ENCODE results near the gene ALDH3B1.

Gene ALDH3B1

GRCh38 chr11:68047437-68048290 is 37.5 kb downstream of the ALDH3B1 start:
- no peak for DNase-seq

GRCh38 chr11:68048681-68049508 is 38.8 kb downstream of the ALDH3B1 start:
- DNase-seq: no peak

- no peak for DNase-seq
Measured at GRCh38 chr11:68049509-68050370, 39.6 kb downstream of the ALDH3B1 start.

DNA sequence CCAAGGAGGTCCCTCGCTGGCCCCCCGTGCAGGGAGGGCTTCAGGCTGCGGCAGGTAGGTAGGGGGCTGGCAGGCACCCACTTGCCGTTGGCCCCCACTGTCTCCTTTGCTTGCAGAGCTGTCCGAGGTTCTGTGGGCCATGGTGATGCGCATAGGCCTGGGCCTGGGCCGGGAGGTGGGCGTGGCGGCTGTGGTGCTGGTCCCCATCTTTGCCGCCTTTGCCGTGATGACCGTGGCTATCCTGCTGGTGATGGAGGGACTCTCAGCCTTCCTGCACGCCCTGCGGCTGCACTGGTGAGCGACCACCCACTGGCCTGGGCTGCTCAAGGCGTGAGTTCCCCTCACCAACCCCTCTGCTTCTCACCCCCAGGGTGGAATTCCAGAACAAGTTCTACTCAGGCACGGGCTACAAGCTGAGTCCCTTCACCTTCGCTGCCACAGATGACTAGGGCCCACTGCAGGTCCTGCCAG is 40.3 kb downstream of the ALDH3B1 start:
- DNase-seq: no peak

DNA sequence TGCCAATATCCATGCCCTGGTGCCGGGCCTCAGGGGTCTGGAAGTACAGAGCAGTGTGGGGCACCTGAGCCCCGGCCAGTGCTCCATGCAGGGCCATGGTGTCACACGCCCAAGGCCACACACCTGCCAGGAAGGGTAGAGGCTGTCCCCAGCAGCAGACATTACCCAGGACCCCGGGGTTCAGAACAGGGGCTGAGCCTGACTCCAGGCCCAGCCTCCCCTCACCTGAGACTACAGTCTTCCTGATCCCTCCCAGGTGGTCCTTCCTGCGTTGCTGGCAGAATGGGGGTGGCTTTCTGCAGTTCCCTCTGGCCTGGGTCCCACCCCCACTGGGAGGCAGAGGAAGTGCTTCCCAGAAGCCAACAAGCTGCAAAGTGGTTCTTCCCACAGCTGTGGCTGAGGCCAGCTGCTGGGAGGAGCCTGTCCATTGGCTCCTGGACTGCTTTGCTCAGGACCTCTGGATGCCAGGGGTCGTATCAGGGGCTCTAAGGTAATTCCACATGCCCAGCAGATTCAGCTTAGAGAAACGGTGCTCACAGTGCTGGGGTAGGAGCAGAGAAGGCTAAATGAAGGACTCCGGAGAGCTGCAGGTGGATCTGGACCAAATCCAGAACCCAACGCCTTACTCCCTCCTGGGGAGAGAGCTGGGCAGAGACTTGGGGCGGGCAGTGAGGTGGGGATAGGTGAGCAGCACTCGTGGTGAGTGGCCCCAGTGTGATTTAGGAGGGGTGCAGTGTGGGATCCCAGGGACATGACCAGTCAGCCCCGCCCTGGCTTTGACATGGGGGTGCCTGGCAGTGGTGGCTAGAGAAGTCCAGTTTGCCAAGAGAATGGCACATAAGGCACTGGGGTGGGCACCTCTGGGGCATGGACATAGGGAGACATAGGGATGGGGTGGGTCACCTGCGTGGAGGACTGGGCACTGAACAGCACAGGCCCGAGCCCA is 41.3 kb downstream of the ALDH3B1 start:
- no peak for DNase-seq

GRCh38 chr11:68052137-68052873 is 42.2 kb downstream of the ALDH3B1 start:
- no peak for DNase-seq

GRCh38 chr11:68053117-68053516 is 43.0 kb downstream of the ALDH3B1 start:
- DNase-seq: no peak

GRCh38 chr11:68053981-68054812 is 44.1 kb downstream of the ALDH3B1 start:
- no peak for DNase-seq

DNA sequence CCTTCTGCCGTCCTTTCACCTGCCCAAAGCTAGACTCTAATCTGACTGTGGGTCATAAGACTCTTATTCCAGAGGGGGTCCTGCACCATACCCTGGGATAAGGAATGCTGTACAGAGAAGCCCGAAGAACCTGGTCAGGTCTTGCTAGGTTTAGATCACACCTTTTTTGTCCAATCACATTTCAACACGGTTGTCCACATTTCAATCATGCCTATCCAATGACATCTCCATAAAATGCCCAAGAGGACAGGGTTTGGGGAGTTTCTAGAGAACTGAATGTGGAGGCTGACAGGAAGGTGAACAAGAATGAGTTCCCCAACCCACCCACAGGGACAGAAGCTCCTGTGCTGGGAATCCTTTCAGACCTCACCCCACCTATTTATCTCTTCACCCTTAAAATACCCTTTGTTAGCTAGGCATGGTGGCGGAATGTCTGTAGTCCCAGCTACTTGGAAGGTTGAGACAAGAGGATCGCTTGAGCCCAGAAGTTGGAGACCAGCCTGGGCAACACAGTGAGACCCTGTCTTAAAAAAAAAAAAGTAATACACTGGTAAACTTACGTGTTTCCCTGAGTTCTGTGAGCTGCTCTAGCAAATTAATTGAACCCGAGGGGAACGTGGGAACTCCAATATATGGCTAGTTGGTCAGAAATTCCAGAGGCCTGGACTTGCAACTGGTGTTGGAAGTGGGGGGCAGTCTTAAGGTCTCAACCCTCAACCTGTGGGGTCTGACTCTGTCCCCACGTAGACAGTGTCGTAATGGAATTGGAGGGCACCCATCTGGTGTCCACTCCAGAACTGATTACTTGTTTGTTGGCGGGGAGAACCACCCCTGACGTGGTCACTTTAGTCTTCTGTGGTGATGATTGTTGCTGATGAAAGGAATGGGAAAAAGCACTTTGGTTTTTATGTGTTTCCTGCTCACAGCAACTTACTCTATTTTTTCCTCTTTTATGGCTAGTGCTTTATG is 46.5 kb downstream of the ALDH3B1 start:
- no peak for DNase-seq

DNA sequence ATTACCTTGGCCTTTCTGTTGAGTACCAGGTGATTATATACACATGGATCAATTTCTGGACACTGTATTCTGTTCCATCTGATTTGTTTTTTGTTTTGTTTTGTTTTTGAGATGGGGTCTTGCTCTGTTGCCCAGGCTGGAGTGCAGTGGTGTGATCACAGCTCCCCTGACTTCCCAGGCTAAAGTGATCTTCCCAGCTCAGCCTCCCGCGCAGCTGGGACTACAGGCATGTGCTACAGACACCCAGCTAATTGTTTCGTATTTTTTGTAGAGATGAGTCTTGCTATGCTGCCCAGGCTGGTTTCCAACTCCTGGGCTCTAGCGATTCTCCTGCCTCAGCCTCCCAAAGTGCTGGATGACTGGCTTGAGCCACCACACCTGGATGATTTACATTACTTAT is 47.7 kb downstream of the ALDH3B1 start:
- no peak for DNase-seq

GRCh38 chr11:68061508-68061907 is 51.4 kb downstream of the ALDH3B1 start:
- no peak for DNase-seq

DNA sequence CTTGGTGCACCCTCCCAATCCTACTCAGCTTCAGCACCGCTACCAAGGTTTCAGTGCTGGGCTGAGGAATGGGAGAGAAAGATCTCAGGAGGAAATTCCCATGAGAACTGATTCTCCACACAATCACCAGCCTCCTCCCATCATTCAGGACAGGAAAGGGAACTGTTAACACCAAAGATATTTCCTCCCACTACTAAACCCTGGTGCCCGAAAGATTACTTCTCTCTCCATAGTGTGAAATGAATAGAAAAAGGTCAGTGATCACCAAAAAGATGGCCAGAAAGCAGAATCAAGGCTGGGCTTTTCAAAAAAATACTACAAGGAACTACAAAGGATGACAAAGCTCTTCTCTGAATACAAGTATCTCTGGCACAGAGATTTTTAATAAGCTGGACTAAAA is 54.8 kb downstream of the ALDH3B1 start:
- DNase-seq: no peak

DNA sequence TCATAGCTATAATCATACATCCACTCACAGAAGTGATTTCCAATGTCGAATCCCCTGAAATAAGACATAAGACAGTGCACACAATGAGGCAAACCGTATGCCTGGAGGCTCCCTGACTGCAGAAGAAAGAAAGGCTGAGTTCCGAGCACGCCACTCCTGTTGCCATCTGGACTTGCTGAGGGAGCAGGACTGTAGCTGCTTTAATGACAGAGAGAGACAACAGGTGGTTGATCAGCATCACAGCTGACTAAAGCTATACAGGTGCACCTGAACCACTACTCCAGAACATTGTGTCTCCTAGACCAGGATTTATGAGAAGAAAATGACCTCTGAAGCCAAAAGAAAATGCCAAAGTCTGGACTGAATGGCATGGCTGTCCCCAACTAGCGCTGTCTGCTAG is 55.7 kb downstream of the ALDH3B1 start:
- no peak for DNase-seq

DNA sequence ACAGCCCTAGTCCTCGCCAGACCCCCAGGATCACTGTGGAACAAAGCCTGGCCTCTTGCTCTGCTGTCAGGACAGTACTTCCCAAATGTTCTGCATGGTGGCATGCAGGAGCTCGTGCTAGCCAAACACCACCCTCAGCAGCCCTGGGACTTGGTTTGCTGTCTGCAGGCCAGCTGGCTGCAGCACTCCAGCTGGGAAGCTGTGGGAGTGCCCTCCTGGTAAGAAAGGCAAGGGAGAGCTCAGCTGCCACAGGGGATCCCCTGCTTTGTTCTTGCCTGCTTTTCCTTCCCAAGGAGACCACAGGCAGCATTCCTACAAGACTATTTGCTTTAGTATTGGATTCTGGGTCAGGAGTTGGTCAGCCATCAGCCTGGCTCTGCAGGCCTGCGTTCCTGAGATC is 56.6 kb downstream of the ALDH3B1 start:
- DNase-seq: no peak

DNA sequence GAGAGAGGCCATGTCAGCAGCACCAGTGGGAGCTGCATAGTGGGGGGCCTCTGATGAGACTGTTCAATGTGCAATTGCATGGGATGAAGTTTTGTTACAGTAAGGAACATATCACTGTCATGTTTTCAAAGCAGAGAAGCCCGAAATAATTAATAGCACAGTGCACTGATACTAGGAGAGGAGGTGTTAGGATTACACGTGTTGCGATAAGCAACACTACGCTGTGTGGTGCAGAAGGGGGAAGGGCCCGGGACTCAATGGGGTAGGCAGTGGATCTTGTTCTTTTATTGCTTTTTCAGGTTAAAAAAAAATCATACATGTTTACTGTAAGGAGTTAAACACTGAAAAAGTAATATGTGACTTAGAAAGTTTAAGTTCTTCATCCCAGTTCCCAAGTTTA is 57.9 kb downstream of the ALDH3B1 start:
- DNase-seq: no peak

GRCh38 chr11:68071281-68072048 is 61.3 kb downstream of the ALDH3B1 start:
- DNase-seq: no peak

DNA sequence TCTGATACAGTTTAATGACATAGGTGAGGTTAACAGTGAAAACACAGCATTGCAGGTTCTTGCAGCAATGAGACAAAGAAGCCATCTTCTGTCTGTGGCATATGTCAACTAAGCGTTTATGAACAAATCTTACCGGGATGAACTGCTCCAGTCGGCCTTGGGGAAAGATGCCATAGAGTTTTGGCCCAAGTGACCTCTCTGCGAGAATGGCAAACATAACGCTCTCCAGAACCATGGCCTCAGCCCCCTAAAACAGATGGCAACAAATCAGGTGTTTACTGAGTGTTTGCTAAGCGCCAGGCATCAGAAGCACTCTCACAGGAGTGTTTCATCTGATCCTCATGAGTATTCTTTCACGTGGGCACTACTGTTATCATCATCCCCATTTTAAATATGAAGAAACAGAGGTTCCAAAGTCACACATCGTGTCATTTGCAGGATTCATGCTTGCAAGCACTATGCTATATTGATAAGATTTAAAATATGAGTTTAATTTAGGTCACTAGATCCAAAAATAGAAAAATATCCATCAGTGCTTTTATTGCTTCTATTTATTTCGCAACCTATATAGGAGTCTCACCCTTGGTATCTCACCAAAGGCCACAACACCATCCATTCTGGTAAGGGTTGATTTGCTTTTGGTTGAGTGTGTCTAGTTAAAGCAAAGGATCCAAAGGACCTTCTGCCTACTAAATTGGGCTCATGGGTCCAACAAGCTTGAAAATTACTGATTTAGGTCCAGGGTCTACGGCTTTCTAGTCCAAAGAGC is 64.6 kb downstream of the ALDH3B1 start:
- no peak for DNase-seq

Measured in NCI-H1930 (cell line).